ENCODE data around the gene CNTNAP2.
"Not testable (repeated sequence)": the region's sequence is repeated elsewhere in the genome, so short reads cannot be mapped to it uniquely, and the experiment has no call there.

Gene CNTNAP2

DNA sequence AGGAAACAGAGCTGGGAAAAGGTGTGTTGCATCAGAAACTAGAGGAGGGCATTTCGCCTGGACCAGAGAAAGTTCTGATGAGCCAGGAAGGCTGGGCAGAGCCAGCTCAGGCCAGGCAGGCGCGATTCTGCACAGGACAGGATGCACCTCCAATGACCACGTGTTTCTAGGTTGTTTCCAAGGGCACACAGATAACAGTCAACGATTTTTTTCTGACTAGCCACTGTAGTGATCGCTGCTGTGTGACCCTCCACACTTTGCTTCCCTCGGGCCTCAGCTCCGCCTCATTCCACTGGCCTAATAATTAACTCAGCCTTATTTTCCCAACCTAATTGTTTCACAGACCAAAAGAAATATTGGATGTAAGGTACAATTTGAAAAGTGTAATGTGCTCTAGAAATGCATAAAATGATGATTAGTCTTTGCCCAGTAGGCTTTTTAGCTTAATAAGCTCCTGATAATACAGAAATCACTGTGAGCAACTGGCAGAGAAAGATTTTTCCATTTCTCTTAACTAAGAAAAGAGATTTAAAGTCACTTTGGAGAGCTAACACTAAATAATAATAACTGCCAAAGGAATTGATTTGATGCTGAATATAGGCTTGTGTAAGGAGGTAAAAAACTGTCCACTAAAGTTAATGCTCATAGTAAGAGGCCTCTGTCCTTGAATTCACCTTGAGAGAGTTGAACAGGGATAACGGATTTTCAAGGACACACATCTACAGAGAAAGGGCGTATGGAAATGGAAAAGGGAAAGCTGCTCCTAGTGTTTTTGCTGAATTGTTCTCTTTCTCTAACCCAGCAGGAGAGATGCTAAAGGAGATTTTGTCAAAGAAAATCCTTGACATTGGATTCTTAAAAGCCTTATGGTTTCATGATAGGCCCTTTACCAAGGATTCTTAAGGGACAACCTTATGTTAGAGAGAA is 2183.0 kb downstream of the CNTNAP2 start:
- TF ChIP-seq, protein P1, sequence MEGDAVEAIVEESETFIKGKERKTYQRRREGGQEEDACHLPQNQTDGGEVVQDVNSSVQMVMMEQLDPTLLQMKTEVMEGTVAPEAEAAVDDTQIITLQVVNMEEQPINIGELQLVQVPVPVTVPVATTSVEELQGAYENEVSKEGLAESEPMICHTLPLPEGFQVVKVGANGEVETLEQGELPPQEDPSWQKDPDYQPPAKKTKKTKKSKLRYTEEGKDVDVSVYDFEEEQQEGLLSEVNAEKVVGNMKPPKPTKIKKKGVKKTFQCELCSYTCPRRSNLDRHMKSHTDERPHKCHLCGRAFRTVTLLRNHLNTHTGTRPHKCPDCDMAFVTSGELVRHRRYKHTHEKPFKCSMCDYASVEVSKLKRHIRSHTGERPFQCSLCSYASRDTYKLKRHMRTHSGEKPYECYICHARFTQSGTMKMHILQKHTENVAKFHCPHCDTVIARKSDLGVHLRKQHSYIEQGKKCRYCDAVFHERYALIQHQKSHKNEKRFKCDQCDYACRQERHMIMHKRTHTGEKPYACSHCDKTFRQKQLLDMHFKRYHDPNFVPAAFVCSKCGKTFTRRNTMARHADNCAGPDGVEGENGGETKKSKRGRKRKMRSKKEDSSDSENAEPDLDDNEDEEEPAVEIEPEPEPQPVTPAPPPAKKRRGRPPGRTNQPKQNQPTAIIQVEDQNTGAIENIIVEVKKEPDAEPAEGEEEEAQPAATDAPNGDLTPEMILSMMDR (IDR thresholded peaks at IDR 0.05; ENCODE audit: low read depth, low read length) = no peak
- no peak overlapping the region for H3K4me3 ChIP-seq (ENCODE audit: low read depth, low read length)

DNA sequence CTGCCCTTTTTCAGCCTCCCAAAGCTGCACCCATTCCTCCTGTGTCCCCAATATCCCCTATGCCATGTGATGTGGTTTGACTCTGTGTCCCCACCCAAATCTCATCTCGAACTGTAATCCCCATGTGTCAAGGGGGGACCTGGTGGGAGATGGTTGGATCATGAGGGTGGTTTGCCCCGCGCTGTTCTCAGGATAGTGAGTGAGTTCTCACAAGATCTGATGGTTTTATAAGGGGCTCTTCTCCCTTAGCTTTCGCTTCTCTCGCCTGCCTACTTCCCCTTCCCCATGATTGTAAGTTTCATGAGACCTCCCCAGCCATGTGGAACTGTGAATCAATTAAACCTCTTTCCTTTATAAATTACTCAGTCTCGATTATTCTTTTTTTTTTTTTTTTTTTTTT is 2185.8 kb downstream of the CNTNAP2 start:
- not testable (repeated sequence) for H3K4me3 ChIP-seq (ENCODE audit: low read depth, low read length)

DNA sequence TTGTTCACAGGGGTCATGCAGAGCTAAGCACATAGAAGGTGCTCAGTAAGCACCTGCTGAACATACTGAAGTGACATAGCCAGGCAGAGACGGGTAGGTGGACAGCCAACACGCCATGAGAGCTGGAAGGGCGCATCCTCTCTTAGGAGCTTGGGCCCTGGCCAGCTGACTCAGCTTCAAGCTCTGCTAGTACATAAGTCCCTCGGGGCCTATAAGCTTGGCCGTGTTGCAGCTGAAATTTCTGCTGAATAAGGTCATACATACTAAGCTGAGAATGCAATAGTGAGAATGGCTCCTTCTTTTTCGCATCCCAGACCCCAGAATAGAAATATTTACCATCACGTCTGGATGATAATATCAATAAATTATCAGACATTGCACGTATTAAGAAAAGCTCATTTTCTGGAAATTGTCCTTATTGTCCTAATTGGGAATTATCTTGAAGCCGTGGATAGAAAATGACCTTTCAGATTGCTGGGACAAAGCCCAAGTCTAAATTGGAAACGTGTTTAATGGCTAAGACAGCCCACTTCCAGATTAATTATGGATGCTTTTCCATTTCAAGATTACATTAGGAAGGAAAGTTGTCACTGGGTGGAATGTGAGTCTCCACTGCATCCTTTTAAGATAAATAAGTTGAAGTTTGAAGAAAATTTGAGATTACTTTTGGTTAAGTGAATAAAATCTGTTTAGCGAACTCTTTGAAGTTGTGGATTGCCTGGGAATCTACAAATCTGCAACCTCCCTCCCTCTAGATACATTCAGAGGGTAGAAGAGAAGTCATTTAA is 2186.9 kb downstream of the CNTNAP2 start:
- no peak overlapping the region for H3K4me3 ChIP-seq (ENCODE audit: low read depth, low read length)
- TF ChIP-seq, protein P1 (IDR thresholded peaks at IDR 0.05; ENCODE audit: low read depth, low read length) = no peak

DNA sequence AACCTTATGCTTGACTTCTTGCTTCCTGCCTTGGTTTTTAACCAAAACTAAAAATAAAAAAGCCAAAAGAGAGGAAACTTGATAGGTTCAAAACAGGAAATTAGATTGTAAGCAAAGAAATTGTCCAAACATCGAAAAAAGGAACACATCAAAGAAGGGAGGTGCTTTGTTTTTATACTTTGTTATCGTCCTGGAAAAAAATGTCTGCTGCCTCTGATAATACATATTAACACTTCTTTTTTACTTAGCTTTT is 2187.4 kb downstream of the CNTNAP2 start:
- TF ChIP-seq, protein P1 (IDR thresholded peaks at IDR 0.05; ENCODE audit: low read depth, low read length) = no peak
- no peak overlapping the region for H3K4me3 ChIP-seq (ENCODE audit: low read depth, low read length)

DNA sequence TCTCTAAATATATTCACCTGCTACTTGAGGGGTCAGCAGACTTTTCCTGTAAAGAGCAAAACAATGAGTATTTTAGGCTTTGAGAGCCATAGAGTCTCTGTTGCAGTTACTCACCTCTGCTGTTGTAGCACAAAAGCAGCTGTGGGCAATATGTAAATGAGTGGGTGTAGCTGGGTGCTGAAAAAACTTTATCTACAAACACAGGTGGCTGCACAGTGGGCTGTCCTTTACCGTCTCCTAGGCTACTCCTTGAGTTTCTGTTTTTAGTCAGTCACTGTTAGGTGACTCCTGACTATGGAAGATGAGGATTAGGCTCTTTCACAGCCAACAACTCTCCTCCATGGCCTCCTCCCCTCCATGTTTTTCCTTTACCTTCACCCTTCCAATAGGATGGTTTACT is 2187.9 kb downstream of the CNTNAP2 start:
- TF ChIP-seq, protein P1 (IDR thresholded peaks at IDR 0.05; ENCODE audit: low read depth, low read length) = no peak
- H3K4me3 ChIP-seq (ENCODE audit: low read depth, low read length) = no peak overlapping the region

DNA sequence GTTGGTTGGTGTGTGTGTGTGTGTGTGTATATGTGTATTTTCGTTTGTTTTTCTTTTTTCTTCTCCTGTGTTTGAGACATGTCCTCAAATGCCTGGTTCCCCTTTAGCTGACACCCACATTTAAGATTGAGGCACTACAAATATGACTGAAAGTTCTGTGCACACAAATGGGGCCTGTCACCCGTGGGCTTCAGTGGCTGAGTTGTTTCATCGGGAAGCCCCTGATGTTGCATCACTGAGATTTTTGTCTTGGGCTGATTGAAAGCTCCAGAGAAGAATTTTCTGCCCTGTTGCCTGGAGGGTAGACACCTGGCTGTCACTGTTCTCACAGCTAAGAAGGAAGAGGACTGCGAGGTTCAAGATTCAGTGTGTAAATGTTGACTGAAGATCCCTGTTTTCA is 2190.2 kb downstream of the CNTNAP2 start:
- TF ChIP-seq, protein P1 (IDR thresholded peaks at IDR 0.05; ENCODE audit: low read depth, low read length) = no peak
- H3K4me3 ChIP-seq (ENCODE audit: low read depth, low read length) = no peak overlapping the region

DNA sequence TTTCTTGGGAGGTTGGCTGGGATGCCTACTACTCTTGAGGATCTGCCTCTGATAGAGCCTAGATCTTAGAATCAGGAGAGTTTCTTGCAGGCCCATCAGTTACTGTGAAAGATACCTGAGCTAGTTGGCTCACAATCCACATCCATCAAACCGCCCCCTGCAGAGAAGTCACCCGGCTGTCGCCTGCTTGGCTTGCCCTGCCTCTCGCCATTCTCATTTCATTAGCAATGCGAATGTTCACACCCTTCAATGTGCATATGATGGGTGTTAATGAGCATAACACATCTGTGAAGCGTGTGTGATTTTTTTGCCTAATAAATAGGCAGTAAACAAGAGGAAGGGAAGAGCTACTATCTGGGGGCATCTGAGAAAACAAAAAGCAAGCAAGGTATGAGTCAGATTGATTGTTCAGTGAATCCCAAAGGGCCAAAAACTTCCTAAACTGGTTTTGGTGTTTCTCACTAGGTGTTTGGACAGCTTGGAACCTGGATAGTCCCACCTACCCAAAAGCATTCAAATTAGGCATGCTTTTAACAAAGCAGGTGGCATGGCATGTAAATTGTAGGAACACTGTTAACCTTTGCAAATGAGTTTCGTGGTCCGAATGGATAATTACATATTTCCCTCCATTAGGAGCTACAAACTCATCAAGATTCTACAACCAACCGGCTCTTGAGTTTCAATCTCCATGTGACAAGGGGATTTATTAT is 2201.7 kb downstream of the CNTNAP2 start:
- H3K4me3 ChIP-seq (ENCODE audit: low read depth, low read length) = no peak overlapping the region
- TF ChIP-seq, protein P1 (IDR thresholded peaks at IDR 0.05; ENCODE audit: low read depth, low read length) = no peak

Data from WI38 (cell line).